AG09309 (cell line): ENCODE data around the gene CYTH1.

ENCODE experiments used
- DNase-seq: peaks from one replicate; pipeline ENCODE4 v3.0.0-alpha.2; 2010; ENCODE audit warnings: low read depth
- H3K4me3 ChIP-seq: 2 replicates; pipeline ENCODE4 v1.5.1; 2011; ENCODE audit warnings: mild to moderate bottlenecking, low read depth, low read length, moderate library complexity; ENCODE audit not compliant: control insufficient read depth
- CTCF ChIP-seq: IDR thresholded peaks from 2 replicates; pipeline ENCODE4 v1.5.1; 2011; ENCODE audit warnings: mild to moderate bottlenecking, low read depth, low read length, inconsistent platforms; ENCODE audit not compliant: insufficient read depth, control insufficient read depth; ENCODE audit errors: missing control alignments

Gene CYTH1

GRCh38 chr17:78667741-78668640, 114.1 kb downstream of the CYTH1 start:
- TF ChIP-seq CTCF = no peak
- no peak for DNase-seq
- no peak overlapping the region for H3K4me3 ChIP-seq

GRCh38 chr17:78667091-78667490, 115.0 kb downstream of the CYTH1 start:
- no peak for DNase-seq
- TF ChIP-seq CTCF = no peak
- no peak overlapping the region for H3K4me3 ChIP-seq

- no peak for TF ChIP-seq CTCF
- H3K4me3 ChIP-seq = no peak overlapping the region
- DNase-seq = no peak
Observed at GRCh38 chr17:78665952-78666920, 115.8 kb downstream of the CYTH1 start.

- no peak overlapping the region for H3K4me3 ChIP-seq
- no peak for DNase-seq
- no peak for TF ChIP-seq CTCF
Observed at GRCh38 chr17:78665387-78665951, 116.6 kb downstream of the CYTH1 start.

GRCh38 chr17:78664476-78665386, 117.3 kb downstream of the CYTH1 start:
- DNase-seq = no peak
- TF ChIP-seq CTCF = no peak
- H3K4me3 ChIP-seq = no peak overlapping the region

- no peak for TF ChIP-seq CTCF
- no peak for DNase-seq
- H3K4me3 ChIP-seq = no peak overlapping the region
Observed at GRCh38 chr17:78661093-78661770, 120.8 kb downstream of the CYTH1 start.
